GM18909 (cell line): ENCODE results near the gene C16orf96.

Experiments
- ATAC-seq: cut with Tn5 transposase; IDR thresholded peaks from one replicate; pipeline ENCODE4 v1.9.1; 2021; ENCODE audit warnings: mild to moderate bottlenecking; ENCODE audit not compliant: unreplicated experiment, poor library complexity

The C16orf96 gene

DNA sequence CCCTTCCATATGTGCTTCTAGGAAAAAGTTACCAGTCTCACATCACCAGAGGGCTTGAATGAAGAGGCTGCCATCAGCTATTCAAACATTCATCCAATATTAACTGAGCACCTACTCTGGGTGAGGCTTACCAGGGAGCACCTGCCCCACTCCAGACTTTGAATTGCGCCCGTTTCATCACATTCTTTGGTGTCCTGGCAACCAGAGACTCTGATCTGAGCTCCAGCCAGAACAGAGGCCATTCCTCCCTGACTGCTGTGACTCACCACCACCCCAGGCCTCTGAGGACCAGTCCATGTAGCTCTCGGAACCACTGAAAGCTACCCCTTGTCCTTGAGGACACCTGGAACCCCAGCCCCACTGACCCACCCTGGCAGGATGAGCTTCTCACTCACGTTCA, at the start of gene C16orf96:
C16orf96 (plus strand) TSS at position 229 of the 400 bp plus-strand sequence; CDS start at position 379, 150 bp downstream.
- no peak for ATAC-seq

DNA sequence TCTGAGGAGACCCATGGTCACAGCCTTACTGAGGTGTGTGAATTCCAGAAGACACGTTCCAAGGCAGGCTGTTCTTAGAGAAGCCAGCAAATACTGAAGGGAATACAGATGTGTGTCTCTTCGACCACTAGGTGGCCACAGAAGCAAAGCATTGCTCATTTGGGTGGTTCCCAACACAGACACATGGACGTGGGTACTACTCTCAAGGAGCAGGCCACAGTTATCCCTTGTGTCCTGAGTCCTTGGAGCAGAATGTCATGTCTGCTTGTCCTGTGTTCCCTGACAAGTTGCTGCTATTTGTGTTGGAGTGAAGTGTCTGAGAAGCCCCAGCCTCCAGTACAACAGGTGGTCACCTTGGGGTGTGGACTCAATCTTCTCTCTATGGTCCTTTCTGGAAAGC, 49.7 kb upstream of the C16orf96 start:
- peak; percentile 44 for ATAC-seq

DNA sequence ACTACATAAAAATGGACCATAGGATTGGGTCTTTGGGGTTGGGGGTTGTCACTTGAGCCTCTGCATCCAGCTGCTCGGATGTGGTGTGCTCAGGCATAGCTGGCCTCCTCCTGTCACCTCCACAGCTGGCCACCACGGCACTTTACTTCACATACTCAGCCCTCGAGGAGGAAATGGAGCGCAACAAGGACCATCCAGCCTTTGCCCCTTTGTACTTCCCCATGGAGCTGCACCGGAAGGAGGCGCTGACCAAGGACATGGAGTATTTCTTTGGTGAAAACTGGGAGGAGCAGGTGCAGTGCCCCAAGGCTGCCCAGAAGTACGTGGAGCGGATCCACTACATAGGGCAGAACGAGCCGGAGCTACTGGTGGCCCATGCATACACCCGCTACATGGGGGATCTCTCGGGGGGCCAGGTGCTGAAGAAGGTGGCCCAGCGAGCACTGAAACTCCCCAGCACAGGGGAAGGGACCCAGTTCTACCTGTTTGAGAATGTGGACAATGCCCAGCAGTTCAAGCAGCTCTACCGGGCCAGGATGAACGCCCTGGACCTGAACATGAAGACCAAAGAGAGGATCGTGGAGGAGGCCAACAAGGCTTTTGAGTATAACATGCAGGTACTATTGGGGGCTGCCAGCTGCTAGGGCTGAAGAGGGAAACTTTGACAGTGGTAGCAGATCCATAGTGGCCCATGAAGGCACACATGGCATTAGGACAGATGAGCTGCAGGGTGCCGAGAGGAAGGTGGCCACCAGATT, 48.4 kb upstream of the C16orf96 start:
- ATAC-seq, result no peak

DNA sequence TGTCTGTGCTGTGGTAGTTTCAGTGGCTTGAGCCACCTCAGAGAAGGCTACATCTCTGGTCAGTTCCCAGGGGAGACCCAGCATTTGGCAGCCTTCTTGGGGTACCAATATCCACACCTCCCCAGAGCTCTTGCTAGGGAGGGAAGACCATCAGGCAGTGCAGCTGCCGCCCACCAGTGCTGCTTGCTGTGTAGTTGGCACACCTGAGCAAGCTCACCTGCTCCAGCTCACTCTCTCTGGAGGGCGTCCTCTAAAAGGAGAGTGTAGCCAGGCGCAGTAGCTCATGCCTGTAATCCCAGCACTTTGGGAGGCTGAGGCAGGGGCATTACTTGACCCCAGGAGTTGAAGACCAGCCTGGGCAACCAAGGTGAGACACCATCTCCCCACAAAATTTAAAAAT, 47.3 kb upstream of the C16orf96 start:
- ATAC-seq, result no peak

DNA sequence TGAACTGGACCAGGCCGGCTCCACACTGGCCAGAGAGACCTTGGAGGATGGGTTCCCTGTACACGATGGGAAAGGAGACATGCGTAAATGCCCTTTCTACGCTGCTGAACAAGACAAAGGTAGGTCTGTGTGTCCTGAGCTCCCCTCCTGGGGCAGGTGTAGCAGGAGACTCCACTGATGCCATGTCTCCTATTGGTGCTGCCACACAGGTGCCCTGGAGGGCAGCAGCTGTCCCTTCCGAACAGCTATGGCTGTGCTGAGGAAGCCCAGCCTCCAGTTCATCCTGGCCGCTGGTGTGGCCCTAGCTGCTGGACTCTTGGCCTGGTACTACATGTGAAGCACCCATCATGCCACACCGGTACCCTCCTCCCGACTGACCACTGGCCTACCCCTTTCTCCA, 46.7 kb upstream of the C16orf96 start:
- no peak for ATAC-seq

DNA sequence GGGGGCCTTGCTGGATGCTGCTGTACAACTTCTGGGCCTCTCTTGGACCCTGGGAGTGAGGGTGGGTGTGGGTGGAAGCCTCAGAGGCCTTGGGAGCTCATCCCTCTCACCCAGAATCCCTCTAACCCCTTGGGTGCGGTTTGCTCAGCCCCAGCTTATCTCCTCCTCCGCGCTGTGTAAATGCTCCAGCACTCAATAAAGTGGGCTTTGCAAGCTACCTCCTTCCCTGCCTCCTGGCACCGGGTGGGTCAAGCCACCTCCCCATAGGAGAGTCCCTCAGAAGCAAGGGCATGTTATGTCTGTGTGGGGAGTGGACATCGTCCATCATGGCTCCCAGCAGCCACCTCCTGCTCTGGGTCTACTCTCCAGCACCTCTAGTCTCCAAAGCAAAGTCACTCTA, 46.0 kb upstream of the C16orf96 start:
- no peak for ATAC-seq

DNA sequence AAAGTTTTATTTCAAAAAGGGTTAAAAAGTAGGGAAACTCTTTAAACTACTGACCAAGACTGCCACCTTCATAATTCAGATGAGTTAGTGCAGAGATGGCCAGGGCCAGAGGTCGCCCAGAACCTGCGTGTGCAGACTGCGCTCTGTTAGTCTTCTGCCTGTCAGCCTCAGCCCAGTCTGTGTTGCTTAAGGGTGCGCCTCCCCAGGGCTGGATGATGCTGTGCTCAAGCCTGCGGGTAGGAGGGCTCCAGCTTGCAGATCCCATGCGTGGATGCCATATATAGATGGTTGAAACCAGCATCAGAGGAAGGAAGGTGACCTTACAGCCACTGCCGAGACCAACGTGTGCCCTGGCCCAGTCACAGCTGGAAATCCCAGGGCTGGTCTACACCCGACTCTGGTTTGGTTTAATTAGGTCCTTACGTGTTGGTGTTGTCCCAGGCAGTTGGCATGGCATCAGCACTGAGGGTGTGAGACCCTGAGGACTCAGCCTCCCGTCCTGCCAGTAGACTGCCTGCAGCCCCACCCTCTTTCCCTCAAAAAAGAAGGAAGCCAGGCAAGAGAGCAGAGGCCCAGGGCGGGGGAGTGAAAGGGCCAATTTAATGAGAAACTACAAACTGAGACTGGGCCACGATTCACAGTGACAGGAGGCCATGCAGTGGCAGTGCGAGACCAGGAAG, 45.3 kb upstream of the C16orf96 start:
- no peak for ATAC-seq

DNA sequence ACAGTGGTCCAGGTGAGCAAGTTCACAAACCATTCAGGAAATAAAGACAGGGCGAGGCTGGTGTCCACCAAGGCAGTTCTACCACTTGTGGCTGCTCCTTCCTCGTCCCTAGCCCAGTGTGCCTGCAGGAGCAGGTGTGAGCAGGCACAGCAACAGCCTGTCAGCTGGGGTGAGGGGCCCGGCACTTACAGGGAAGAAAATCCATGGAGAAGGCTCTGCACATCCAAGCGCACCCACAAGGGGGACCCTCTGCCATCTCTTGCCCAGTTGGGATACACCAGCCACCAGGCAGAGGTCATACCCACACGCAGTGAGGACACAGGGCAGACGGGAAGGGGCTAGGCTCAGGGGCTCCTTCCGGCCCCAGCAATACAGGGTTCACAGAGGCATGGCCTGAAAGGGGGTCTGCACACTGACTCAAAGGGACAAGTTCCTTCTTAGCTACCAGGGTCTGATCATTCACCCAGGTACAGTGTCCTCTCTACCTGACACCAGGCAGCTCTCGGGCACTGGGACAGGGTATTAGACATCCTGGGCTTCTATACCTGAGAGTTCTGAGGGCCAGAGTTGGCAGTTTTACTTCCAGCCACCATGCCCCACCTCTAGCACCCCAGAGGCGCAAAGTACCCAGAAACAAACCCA, 44.6 kb upstream of the C16orf96 start:
- ATAC-seq, result no peak

DNA sequence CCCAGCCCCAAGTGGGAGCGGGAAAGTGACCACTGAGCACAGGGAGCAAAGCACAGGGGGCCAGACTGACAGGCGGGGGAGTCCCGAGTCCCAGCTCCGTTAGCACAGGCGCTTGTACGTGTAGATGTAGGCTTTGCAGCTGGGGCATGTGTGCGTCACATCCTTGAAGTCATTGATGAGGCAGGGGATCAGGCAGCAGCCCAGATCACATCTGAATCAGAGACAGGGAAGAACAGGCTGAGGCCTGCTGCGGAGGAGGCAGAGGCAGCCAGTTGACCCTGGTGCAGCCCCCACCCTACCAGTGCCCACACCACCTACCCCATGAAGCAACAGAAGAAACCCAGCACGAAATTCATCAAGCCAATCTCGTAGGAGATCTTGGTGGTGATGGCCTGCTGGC, 43.7 kb upstream of the C16orf96 start:
- no peak for ATAC-seq

DNA sequence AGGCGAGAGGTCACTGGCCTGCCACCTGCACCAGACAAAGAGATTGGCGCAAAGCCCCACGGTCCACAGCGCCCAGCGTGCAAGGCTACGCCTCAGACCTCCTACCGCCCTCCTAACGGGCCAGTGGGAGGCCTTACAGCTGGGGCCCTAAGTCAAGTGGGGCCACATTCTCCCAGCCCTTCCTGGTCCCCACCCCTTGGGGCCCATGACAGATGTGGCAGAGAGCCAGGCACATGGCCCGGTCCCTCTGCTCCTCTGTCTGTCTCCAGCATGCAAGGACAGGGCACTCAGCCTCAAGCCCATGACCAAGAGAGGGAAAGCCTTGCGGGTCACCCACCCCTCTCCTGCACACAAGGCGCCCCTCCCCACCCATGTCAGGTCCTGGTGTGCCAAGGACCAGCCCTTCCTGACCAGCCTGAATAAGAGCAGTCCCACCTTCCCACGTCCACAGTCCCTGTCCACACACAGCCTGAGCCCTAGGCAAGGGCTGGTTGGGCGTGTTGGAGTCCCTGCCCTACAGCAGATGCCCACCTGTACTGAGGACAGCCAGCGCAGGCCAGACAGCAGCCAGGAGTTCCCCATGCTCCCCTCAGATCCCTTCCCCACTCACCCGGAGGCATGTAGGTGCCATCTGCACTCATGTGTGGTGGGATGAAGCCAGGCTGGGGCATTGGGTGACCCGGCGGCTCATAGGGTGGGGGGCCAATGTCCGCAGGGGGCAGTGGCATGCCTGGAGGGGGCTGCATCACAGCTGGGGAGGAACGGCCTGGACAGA, 42.9 kb upstream of the C16orf96 start:
- no peak for ATAC-seq

DNA sequence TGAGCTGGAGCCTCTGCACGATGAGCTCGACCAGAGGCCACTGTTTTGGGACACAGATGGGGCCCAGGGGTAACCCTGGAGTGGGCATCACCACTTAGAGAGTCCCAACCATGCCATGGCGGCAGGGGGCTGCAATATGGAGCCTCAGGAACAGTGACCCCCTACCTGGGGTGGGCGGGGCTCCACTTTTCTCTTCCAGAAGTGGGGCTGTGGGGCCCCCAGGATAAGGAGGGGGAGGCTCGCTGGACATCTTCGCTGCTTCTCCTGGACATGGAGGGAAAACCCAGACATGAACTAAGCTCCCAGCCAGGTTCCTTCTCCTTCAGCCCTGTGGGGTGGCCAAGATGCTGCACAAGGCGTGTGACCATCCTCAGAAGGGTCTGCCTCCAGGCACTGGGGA, 42.3 kb upstream of the C16orf96 start:
- no peak for ATAC-seq

DNA sequence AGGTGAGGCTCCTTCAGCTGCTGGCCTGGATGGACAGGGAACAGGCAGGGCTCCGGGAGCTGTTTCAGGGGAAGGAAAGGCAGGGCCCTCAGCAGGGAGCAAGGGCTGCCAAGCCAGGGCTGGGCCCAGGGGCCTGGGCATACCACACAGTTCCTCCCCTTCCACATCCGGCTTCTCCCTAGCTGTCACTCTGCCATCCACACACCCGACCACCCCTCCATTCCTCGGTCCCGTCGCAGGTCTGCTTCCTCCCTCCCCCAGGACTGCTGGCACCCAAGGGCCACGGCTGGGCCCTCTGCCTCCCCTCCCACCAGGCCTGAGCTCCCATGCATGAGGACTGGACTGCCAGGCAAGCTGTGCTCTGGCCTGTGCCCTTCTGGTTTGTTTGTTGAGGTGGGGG, 41.5 kb upstream of the C16orf96 start:
- ATAC-seq, result no peak

DNA sequence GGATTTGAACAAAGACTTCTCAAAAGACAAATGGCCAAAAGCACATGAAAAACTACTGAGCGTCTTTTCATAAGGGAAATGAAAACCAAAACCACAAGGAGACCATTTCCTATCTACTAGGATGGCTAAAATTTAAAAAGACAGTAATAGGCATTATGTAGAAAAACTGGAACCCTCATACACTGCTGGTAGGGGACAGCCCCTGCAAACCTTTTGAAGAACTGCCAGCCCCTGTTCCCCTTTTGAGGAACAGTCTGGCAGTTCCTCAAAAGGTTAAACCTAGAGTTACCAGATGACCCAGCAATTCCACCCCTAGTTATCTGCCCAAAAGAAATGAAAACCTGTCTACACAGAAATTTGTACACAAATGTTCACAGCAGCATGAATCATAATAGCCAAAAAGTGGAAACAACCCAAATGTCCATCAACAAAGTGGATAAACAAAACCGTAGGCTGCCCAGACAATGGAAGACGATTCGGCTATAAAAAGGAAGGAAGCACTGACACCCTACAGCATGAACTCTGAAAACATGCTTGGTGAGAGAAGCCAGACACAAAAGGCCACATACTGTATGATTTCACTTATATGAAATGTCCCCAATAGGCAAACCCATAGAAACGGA, 40.4 kb upstream of the C16orf96 start:
- peak; percentile 64 for ATAC-seq

DNA sequence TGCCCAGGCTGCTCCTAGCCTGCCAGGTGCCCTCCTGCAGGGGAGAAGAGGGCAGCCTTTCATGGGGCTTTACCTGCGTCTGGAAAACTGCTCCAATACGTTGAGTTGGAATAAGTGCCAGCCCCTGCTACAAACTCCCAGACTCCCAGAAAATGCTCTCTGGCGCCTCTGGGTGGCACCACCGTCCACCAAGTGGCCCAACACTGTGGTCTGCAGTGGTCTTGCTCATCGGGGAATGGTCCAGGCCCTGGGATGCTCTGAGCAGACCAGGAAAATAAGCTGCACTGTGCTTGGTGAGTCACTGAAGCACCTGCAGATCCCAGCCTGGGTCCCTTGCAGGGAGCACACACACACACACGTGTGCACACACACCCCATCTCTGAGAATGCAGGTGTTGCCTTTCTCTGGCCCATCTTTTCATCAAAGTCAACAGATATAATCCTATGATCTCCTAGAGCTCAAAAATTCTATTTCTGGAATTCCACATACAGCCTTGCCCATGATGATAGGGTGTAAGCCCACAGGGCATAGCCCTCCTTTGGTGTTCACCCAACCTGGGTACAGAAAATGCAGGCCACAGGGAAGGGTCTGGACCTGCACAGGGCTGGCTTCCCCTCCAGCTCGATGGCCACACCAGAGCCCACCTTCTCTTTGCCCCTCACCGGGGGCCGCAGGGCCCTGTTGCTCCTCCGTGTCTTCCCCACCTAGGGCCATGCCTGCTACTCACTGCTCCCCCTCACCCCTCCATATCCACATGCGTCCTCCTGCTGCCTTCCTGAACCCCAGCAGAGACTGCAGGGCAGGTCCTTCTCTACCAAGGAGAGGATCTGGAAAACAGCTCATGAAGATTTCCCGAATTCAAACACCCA, 38.1 kb upstream of the C16orf96 start:
- no peak for ATAC-seq

DNA sequence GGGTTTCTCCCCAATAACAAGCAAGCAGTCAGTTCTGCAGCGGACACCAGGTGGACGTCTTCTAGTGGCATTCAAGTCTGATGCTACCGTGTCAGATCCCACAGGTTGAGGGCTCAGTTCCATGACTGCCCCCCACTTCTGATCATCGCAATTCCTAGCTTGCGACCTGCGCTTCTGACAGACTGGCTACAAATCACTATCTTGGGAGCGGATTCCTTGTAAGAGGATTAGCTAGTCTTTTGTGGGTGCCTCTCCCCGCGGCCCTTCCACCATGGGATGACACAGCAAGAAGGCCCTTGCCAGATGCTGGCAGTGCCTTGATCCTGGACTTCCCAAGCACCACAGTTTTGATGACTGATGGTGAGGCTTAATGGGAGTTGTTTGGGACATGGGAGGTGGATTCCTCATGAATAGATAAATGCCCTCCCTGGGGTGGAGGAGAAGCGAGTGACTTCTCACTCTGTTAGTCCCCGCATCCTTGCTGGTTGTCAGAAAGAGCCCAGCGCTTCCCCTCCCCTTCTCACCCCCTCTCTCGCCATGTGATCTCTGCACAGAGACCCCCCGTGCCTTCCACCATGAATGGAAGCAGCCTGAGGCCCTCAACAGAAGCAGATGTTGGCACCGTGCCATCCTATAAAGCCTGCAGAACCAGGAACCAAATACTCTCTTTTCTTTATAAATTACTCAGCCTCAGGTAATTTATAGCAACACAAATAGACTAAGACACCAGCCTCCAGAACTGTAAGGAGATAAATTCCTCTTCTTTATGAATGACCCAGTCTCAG, 36.7 kb upstream of the C16orf96 start:
- ATAC-seq, result no peak

DNA sequence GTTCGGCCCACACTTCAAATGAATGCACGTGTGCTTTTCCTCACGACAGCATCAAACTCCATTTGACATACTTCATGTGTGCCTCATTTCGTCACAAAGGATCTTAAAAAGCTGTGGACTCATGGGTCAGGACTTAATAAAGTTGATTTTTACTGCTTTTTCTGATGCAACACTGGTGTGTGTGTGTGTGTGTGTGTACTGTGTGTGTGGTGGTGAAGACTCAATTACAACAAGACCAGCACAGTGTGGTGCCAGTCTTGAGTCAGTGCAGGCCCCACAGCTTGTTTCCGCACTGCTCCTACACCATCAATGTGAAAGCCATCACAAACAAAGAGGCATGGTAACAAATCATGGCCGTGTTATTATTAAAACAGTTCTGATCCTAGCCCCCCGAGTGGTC, 35.2 kb upstream of the C16orf96 start:
- ATAC-seq, result no peak

DNA sequence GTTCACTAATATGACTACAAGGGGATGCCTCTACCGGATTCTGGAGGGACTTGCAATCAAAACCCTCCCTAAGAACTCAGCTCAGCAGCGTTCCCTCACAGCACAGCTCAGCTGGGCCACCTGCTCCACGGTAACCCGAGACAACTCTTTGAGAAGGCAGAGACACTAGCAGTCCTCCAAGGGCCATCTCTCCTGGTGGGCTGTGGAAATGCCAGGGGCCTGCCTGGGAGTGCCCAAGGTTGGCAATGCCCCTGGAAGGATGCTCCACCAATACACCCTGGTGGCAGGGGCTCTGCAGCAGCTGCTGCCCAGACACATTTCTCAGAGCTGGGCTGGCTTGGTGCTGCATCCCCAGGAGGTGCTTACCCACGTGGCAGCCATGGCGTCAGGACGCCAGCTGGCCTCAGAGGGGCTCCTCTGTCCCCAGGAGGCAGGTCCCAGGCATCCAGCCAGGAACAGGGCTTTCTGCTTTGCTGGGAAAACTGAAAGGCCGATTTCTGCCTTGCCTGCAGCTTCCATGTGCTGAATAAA, 34.0 kb upstream of the C16orf96 start:
- no peak for ATAC-seq

DNA sequence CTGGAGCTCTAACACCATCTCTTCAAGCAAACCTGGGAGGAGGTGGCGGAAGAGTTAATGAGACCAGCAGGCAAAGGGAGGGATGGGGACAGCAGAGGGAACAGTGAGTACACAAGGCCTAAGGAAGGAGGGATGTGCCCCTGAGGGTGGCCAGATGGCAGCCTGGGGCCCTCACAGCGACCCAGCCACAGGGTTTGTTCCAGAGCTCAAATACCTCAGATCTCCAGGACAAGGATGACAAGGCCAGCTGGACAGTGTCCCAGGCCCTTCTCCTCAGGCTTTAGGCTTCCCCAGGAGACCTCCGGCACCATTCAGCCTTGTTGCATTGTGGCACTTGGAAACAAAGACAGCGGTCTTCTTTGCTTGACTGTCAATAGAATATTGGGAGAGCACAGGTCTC, 32.5 kb upstream of the C16orf96 start:
- ATAC-seq, result no peak
